ENCODE measurements around the gene ACTR1B.

GRCh38 chr2:97695744-97696143 is 31.9 kb upstream of the ACTR1B start:
- TF ChIP-seq EZH2phosphoT487 (IDR thresholded peaks at IDR 0.05; ENCODE audit: insufficient read depth, low read depth) (no peak), EZH2 (IDR thresholded peaks at IDR 0.05; ENCODE audit: insufficient read depth, poor library complexity, severe bottlenecking) (no peak)
